Mucosa of gallbladder (tissue), 1 donor: Measurements from ENCODE around the gene PARP3. TPM values are rescaled to one million over a fixed set of nuclear protein-coding genes. Genes with fewer than 3 reads are reported as not detected.
A peak's percentile ranks its signal among the peaks of the same experiment; 100 is the strongest.
"Not testable (repeated sequence)": the region's sequence is repeated elsewhere in the genome, so short reads cannot be mapped to it uniquely, and the experiment has no call there.

Source experiments
- DNase-seq: peaks from one replicate; pipeline ENCODE4 v3.0.0-alpha.2; 2020; ENCODE audit warnings: low spot score
- total RNA-seq: library from RNA; stranded (reverse); gene quantifications from one replicate; pipeline ENCODE4 v1.2.1, GENCODE V29; 2021
- donor health status: DM: no; HTN: no; CAD: no.

Gene PARP3
- total RNA-seq, 1 donor from 2014 or later, result 25.4 TPM

GRCh38 chr3:51985063-51985462, 42.9 kb downstream of the PARP3 start:
- DNase-seq, result no peak

DNA sequence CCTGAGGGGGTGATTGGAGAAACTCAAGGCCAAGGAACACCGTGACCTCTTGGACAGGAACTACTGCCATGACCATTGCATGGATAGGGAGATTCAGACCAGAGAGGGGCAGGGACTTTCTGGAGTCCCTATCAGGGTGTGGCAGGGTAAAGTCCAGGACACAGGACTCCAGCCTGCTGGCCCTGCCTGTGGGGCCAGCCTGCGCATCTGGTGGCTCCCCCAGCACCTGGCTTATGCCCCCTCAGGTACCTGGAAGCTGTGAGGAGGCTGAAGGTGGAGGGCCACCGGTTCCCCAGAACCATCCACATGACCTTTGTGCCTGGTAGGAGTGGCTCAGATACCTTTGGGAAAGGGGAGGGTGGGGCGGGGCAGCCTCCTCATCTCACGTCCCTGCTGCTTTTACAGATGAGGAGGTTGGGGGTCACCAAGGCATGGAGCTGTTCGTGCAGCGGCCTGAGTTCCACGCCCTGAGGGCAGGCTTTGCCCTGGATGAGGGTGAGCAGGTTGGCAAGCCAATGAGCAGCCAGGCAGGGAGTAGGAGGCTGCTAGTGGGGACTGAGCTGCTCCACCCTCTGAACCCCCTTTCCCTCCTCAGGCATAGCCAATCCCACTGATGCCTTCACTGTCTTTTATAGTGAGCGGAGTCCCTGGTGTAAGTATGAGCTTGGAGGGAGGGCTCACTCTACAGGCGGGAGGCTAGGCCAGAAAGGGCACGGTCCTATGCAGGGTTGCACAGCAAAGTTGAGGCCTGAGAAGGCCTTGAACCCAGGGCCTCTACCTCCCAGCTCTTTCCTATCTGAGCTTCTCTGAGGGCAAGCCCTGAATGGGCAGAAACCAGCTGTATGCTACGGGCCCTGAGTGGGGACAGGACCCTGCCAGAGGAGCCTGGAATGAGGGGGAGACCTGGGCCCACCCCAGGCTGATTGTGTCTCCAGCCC, 44.1 kb downstream of the PARP3 start:
- peak; percentile 44 for DNase-seq

- no peak for DNase-seq
Observed at GRCh38 chr3:51987568-51987967, 45.4 kb downstream of the PARP3 start.

- no peak for DNase-seq
Observed at GRCh38 chr3:51988286-51989146, 46.4 kb downstream of the PARP3 start.

GRCh38 chr3:51990501-51990971, 48.4 kb downstream of the PARP3 start:
- not testable (repeated sequence) for DNase-seq

DNA sequence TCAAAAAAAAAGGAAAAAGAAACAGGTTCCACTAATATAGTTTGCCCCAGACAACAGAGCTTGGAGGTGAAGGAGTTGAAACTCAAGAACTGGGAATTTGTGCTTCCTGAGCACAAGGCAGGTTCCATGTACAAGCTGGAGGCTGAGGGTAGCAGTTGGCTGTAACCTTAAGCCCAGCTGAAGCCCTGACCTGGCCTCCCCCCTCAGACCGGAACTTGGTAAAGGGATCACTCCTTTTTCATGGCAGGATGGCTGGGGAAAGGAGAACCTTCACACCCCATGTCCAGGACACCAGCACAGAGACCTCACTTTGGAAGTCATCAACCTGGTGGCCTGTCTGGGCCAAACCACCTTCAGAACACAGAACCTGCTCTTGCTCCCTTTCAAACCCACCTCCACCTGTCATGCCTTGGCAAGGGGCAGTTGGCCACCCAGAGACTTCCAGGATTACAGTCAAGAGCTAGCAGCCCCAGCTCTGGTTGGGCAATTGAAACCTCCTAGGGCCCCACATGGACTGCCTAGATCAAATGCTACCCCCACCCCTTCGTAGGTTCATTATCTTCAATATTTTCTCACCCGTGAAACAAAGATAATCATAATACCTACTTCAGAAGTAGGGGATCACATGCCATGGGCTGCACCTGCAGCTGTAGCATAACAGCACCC, 50.0 kb downstream of the PARP3 start:
- DNase-seq, result no peak

GRCh38 chr3:51993657-51994056, 51.5 kb downstream of the PARP3 start:
- not testable (repeated sequence) for DNase-seq

DNA sequence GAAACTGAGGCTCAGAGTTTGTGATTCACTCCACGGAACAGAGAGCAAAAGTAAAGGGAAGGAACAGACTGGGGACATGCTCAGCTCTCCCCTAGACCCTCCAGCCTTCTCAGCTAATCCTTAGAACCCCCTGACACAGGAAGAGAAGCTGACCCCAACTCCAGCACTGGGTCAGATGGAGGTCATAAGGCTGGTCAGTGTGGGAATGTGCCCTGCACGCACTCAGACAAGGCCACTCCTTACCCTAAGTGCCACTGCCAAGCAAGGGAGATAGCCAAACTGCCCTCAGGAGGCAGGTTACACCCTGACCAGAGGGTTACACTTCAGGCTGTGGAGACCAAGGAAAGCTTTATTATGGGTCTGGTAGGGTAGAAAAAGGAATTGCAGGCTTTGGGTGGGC, 52.4 kb downstream of the PARP3 start:
- DNase-seq, result no peak

DNA sequence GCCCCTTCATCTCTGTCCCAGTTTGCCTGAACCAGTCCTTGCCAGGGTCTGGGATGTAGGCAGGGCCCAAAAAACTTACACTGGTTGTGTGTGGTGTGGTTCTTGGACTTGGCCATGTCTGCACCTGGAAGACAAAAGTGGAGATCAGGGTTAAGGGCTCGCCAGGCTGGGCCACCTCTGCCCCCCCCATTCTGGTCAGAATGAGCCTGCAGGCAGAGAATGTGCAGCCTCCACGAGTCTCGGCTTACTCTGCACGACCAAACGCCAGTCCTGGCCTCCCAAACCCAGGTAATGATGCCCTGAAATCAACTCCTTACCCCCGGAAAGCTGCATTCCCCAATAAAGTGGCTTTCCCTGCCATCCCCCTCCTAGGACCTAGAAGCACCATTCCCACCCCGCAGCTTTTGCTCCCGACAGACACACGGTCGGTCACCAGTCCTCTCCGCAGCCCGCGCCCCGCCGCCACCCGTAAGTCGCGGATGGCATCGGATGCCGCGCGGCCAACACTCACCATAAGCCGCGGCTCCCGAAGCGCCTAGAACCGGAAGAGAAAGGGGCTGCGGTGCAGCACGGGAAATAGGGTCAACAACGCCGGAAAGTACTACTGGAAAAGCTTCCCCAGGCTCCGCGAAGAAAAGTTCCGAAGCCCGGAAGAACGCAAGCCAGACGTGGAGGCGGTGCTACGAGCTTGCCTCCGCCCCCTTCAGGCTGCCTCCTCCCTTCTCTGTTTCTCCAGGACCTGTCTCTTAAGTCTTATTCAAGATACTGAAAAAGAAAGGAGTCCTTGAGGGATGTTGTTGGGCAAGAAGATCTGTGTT, 53.4 kb downstream of the PARP3 start, which contains the start of gene RPL29:
Gene RPL29, minus strand, starts transcription at position 550 of the 818 bp plus-strand sequence. Its CDS starts 434 bp downstream, at position 116.
- peak; percentile 94 for DNase-seq

DNA sequence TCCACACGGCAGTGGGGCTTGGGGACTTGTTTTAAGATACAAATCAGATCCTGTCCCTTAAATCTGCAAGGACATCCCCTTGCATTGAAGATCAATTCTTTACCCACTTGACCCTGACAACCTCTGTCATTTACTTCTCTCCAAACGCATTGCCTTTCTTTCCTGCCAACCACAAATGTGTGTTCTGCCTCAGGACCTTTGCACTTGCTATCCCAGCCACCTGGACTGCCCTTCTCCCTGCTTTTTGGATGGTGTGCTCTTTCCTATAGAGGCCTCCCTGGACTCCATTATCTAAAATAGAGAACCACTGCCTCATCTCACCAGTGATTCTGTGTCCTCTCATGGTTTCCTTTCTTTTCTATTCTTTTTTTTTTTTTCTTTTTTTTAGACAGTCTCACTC, 55.0 kb downstream of the PARP3 start:
- DNase-seq, result no peak

- no peak for DNase-seq
Observed at GRCh38 chr3:51997935-51998596, 55.9 kb downstream of the PARP3 start.

Other genes with a start within 250 kb of the PARP3 start
- 0.29 TPM for gene GRM2, start 235.3 kb upstream of the PARP3 start, total RNA-seq
- gene IQCF6, start 163.1 kb upstream of the PARP3 start, total RNA-seq, result not detected
- not detected for gene IQCF2, start 80.7 kb upstream of the PARP3 start, total RNA-seq
- gene IQCF5, start 66.8 kb upstream of the PARP3 start, total RNA-seq, result not detected
- gene IQCF1, start 39.0 kb upstream of the PARP3 start, total RNA-seq, result not detected
- gene RRP9, start 459 bp upstream of the PARP3 start, total RNA-seq, result 11.9 TPM
- gene GPR62, start 13.0 kb downstream of the PARP3 start, total RNA-seq, result 0.55 TPM
- gene PCBP4, start 25.1 kb downstream of the PARP3 start, total RNA-seq, result 45.1 TPM
- 59.1 TPM for gene ABHD14B, start 31.7 kb downstream of the PARP3 start, total RNA-seq
- 20.8 TPM for gene ABHD14A, start 32.7 kb downstream of the PARP3 start, total RNA-seq
- 47.6 TPM for gene ACY1, start 41.2 kb downstream of the PARP3 start, total RNA-seq
- 836 TPM for gene RPL29, start 53.5 kb downstream of the PARP3 start, total RNA-seq
- gene DUSP7, start 114.2 kb downstream of the PARP3 start, total RNA-seq, result 20.4 TPM
- 3.4 TPM for gene POC1A, start 212.1 kb downstream of the PARP3 start, total RNA-seq